8988T (cell line): ENCODE data around the gene IMMP2L.
"Not testable (repeated sequence)": the region's sequence is repeated elsewhere in the genome, so short reads cannot be mapped to it uniquely, and the experiment has no call there.

Source experiments
- DNase-seq: peaks from one replicate; pipeline ENCODE4 v3.0.0; 2011

Gene IMMP2L

DNA sequence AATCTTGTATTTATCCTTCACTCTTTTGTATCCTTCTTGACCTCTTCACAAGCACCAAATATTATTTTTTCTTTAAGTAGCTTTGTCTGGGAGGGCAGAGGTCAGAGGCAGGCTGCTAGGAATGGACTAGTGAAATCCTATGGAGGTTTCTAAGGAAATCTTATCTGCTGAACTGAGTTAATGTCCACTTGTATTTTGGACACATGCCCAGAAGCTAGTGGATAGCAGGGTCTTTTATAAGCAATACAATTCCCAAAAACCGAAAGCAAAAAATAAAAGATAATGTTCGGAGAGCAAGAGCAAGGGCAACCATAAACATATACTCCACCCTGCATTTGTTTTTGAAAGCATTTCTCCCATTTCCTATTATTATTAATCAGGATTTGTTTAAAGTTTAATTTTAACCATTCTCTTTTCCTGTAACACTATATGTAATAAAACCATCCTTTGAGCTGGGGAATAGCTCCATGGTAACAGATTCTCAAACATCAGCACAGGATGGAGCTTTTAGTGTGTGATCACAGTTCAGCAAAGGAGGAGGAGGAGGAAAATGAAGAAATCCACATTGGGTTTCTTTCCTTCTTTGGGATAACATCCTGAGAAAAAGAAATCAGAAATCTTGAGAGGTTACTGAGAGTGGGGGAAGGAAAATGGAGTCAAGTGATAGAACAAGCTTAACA lies 799.6 kb downstream of the IMMP2L start:
- no peak for DNase-seq

DNA sequence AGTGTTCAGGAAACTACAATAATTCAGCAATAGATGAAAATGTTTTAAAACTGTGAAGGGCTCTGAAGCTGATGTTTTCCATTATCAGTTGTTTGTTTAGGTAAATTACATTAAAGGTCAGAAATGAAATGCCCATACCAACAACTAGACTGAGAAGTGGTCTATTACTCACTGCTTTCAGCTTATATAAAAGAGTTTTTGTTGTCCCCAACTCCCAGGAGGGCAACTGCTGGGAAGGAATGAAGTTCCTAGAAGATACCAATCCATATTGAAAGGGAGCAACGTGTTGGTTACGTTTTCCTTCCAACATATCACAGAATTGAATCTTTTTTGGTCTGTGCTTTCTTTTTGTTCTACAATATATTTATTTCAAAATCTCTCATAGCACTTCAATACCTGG lies 802.0 kb downstream of the IMMP2L start:
- no peak for DNase-seq

DNA sequence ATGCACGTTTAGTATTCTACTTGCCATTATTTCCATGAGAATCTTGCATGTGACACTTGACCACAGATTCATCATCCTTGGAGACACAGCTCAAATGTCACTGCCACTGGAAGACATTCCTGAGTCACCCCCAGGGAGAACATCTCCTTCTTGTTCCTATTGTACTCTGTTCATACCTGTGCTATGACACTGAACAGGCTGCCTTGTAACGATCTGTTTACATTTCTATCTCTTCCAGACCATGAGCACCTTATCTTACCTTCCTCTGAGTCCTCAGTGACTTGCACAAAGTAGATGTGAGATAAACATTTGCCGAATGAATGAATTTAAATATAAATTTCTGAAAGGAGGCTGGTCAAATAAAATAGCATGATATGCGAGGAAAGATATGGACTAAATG lies 803.2 kb downstream of the IMMP2L start:
- no peak for DNase-seq

- no peak for DNase-seq
Measured at GRCh38 chr7:110754649-110755048, 807.6 kb downstream of the IMMP2L start.

DNA sequence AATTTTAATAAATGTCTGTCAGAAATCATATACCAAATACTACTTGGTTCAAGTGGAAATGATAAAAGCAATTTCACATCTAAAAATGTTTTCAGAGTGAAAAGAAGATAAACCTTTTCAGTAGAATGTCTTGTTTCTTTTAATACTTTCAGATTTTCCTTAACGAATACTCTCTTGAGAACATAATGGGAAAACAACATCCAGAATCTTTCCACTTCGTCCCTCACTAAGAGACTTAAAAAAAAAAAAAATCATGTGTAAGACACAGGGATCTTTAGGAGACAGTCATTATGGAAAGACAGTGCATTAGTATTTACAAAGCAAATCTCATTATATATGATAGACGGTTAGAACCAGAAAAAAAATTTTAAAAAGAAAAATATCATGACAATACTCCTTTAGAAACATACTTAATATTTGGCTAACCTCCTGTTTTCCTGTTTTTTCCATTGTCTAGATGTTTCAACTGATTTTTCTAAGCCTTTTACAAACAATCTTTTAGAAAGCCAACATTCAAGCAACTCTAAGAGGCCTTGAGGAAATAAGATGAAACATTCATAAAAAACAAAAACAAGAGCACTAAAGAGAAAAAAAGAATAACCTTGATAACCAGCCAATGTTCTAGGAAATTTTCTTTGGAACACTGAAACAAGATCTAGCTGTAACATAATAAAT lies 811.2 kb downstream of the IMMP2L start:
- no peak for DNase-seq

GRCh38 chr7:110733221-110733620 lies 829.1 kb downstream of the IMMP2L start:
- no peak for DNase-seq

GRCh38 chr7:110724811-110725210 lies 837.5 kb downstream of the IMMP2L start:
- no peak for DNase-seq

- no peak for DNase-seq
Measured at GRCh38 chr7:110721395-110721794, 840.9 kb downstream of the IMMP2L start.

GRCh38 chr7:110720626-110721025 lies 841.7 kb downstream of the IMMP2L start:
- no peak for DNase-seq

DNA sequence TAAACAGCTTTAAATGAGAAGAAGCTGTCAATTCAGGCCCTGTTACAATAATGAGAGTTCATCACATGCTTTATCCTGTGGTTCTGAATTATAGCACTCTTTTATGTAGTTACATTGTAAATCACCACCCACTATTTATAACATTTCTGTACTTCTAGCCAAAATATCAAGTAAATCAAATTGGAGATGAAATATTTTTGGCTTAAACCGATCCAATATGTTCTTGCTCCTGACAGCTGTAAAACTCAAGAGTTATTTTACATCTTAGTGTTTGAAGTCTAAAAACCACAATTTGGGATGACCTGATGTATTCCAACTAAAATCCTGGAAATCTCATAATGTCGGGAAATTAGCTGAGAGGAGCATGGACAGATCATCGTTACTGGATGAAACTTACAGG lies 842.6 kb downstream of the IMMP2L start:
- DNase-seq = no peak

DNA sequence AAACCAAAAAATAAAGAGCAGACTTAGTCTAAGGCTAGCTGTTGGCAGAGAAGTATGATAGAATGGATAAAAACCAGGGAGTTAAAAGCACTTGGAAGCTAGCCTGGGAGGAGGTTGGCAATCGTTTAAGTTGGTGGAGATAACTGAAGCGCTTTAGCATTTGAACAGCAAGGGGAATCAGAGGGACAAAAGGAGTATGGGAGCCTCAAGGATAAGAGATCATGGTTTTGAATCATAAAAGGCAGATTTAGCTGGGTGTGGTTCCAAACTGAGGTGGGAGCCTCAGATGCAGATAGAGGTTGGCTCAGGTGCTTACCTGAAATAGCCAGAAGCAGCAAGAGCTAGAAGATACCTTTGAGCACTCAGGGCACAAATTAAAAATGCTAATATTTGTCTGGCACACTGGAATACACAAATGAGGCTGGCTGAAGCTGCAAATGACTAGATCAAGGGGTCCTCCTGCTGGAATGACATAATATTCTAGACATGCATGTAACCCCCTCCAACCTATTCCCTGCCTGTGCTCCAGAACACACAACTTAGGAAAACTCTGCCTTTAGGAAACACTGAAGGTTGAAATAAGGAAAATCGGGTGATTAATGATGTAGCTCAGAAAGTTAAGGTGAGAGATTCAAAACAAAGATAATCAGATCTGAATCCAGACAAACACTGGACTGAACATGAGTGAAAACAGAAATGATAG lies 843.6 kb downstream of the IMMP2L start:
- DNase-seq = no peak

GRCh38 chr7:110704225-110704624 lies 858.1 kb downstream of the IMMP2L start:
- no peak for DNase-seq

GRCh38 chr7:110698576-110698975 lies 863.7 kb downstream of the IMMP2L start:
- DNase-seq = no peak

DNA sequence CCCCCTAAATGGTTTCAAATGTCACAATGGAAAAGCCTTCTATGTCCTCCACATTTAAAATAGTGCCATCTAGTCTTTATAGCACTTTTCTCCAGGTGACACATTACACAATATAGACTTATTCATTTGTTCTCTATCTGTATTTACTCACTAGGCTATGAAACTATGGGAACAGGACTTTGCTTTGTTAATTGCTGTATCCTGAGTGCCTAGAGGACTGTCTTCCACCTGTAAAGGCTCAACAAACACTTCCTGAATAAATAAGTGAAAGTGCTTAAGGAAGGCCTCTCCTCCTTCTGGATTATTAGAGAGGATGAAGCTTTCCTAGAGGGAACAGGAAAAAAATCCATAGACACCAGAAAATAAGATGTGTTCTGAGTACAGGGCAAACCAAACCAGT lies 868.9 kb downstream of the IMMP2L start:
- no peak for DNase-seq

DNA sequence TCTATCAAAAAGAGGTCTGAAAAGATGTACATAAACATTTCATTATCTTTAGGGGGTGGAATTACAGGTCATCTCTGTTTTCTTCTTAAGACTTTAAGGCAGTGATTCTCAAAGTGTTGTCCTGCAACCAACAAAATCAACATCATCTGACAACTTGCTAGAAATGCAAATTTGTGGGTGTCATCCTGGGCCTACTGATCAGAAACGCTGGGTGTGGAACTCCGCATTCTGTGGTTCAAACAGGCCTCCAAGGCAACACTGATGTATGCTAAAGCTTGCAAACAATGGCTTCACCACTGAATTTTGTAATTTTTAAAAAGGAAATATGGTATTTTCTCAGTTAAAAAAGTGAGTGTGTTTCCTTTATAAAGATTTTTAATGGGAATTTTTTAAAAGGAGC lies 873.4 kb downstream of the IMMP2L start:
- DNase-seq = no peak

DNA sequence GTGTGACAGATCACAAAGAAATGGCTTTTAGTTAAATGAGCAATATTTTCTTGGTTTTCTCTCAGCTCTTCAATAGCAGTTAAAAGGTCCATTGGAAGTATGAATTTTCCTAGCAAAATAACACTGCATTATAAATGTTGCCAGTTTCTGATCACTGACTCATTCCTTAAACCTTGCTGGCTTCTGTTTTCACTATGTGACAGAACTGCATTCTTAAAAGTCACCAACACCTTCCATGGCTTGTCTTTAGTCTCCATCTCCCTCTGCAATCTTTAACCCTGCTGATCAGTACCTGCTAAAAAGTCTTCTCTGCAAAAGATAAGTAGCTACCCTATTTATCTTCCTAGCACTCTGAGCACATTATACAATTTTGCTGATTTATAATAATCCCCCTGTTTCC lies 876.4 kb downstream of the IMMP2L start:
- DNase-seq = no peak

DNA sequence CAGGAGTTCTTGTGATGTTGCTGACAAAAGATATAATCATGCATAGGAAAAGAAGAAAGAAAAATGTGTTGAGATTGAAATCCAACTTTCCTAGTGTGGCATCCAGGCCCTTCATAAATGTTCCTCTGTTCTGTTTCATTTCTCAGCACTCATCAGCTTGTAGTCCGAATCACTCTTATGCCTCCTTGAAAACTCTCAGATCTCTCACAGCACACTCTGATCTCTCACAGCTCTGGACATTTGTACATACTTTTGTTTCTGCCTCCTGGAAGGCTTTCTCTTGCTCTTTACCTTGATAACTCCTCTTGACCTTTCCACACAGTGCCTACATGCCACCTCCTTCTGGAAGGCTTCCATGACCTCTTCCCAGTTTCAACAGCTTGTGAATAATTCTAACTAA lies 880.4 kb downstream of the IMMP2L start:
- DNase-seq = no peak

- DNase-seq = no peak
Measured at GRCh38 chr7:110677405-110677804, 884.9 kb downstream of the IMMP2L start.

DNA sequence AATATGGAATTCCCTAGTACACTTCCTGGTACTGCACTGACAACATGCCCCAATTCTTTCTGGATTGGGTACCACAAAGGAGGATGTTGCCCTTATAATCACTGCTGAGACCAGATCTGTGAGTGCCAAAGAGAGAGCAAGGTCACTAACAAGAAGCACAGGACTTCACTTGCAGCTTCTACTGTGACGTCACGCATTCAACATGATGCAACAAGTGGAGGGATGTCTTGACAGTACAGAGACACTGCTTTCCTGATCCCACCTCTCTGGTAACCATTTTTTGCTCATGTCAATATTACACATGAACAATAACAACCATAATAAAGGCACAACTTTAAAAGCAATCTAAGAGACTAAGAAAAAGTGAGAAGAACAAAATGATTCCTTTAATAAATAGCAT lies 885.5 kb downstream of the IMMP2L start:
- no peak for DNase-seq

DNA sequence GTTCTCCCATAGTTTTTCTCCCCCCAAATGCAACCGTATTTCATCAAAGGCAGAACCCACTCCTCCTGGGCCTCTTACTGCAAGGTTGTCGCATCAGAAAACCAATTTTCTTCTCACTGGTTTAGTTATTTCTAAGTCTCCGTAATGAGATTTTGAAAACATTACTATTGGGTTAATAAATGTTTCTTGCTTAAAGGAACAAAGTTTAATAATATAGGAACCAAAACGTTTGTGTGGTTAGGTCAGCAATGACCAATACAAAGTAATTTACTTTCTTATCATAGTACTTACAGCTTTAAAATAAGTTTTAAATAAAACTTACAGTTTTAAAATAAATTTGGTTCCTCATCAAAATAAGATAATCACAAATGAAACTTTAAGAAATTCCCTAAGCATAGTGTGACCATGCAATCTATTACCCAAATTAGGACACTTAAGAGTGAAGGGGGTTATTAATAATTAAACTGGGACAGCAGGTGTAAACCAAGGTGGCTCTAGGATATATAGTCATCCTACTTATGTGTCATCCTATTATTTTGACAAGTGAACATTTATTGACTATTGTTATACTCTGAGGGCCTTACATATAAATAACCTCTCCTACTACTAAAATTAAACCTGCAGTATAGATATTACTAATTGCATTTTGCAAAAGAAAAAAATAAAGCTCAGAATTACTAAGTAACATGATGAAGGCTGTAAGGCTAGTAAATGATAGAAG lies 886.7 kb downstream of the IMMP2L start:
- no peak for DNase-seq

DNA sequence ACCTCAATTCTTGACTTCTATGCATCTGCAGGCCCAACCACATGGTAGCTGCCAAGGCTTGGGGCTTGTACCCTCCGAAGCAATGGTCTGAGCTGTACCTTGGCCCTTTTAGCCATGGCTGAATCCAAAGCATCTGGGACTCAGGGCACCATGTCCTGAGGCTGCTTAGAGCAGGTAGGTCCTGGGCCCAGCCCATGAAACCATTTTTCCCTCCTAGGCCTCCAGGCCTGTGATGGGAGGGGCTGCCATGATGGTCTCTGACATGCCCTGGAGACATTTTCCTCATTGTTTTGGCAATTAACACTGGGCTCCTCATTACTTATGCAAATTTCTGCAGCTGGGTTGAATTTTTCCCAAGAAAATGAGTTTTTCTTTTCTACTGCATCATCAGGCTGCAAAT lies 889.1 kb downstream of the IMMP2L start:
- no peak for DNase-seq

GRCh38 chr7:110669410-110669809 lies 892.9 kb downstream of the IMMP2L start:
- no peak for DNase-seq

- no peak for DNase-seq
Measured at GRCh38 chr7:110664803-110665202, 897.5 kb downstream of the IMMP2L start.

DNA sequence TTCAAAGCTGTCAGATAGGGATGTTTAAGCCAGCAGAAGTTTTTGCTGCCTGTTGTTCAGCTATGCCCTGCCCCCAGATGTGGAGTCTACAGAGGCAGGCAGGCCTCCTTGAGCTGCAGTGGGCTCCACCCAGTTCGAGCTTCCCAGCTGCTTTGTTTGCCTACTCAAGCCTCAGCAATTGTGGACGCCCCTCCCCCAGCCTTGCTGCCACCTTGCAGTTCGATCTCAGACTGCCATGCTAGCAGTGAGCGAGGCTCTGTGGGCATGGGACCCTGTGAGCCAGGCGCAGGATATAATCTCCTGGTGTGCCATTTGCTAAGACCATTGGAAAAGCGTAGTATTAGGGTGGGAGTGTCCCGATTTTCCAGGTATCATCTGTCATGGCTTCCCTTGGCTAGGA lies 901.7 kb downstream of the IMMP2L start:
- DNase-seq = not testable (repeated sequence)
